Measurements from ENCODE around the gene CRTC1. TPM values are rescaled to one million over a fixed set of nuclear protein-coding genes. Genes with fewer than 3 reads are reported as not detected.
A peak's percentile ranks its signal among the peaks of the same experiment; 100 is the strongest.

The CRTC1 gene
- total and polyA plus RNA-seq, 9 of the 15 experiments (the other 6 are each of a cell fraction or from before 2014, with no cell fraction given), result 0.25 to 3.8 (median 1.2) TPM; not detected in 2

- TF ChIP-seq DMBX1 (CRISPR knock-in tag; IDR thresholded peaks at IDR 0.05; ENCODE audit: borderline replicate concordance), result no peak
- peak; percentile 95 for TF ChIP-seq POU5F1 (IDR thresholded peaks at IDR 0.05; ENCODE audit: borderline replicate concordance, low read depth, low read length, partially characterized antibody)
- TF ChIP-seq KLF6 (CRISPR knock-in tag; IDR thresholded peaks at IDR 0.05; ENCODE audit: borderline replicate concordance), result peak; percentile 56; the same call in 1 of the 2 replicates
- TF ChIP-seq MAX (CRISPR knock-in tag; IDR thresholded peaks at IDR 0.05), result peak; percentile 5
- TF ChIP-seq OTX1 (CRISPR knock-in tag; IDR thresholded peaks at IDR 0.05), result peak; percentile 80; the same call in 1 of the 2 replicates
- TF ChIP-seq UBTF (IDR thresholded peaks at IDR 0.05; ENCODE audit: borderline replicate concordance in 1 of 2, low read depth in 2 of 2, low read length in 2 of 2), result peak; percentile 97 to 100
- TF ChIP-seq ETV5 (CRISPR knock-in tag; IDR thresholded peaks at IDR 0.05; ENCODE audit: low read depth), result 0 out of 2 replicates have a peak, but pooled peaks have one; percentile 59
- no peak for TF ChIP-seq ZC3H8 (IDR thresholded peaks at IDR 0.05)
- peak; percentile 73 for TF ChIP-seq RBFOX2 (IDR thresholded peaks at IDR 0.05; ENCODE audit: low read depth, low read length)
- no peak for TF ChIP-seq HDAC6 (IDR thresholded peaks at IDR 0.05; ENCODE audit: low read depth, low read length)
- peak; percentile 99 for TF ChIP-seq ZNF740 (CRISPR knock-in tag; IDR thresholded peaks at IDR 0.05)
- peak in 1 of 2 experiments; percentile 95; a peak in 2 of 4 replicates for TF ChIP-seq ZNF740 (tag; IDR thresholded peaks at IDR 0.05)
- TF ChIP-seq TBP (optimal IDR thresholded peaks at IDR 0.05; ENCODE audit: low read depth, low read length), result peak; percentile 78
- 0 out of 2 replicates have a peak, but pooled peaks have one; percentile 7 for TF ChIP-seq ERF (CRISPR knock-in tag; IDR thresholded peaks at IDR 0.05)
- peak; percentile 50; the same call in 1 of the 2 replicates for TF ChIP-seq ZFX (CRISPR knock-in tag; IDR thresholded peaks at IDR 0.05)
- TF ChIP-seq CBX3 (IDR thresholded peaks at IDR 0.05; ENCODE audit: borderline replicate concordance in 1 of 2, low read length in 2 of 2), result peak in 1 of 2 experiments; percentile 29; a peak in 1 of 3 replicates
- TF ChIP-seq ZNF263 (CRISPR knock-in tag; IDR thresholded peaks at IDR 0.05; ENCODE audit: borderline replicate concordance), result peak; percentile 97
- TF ChIP-seq MAFF (IDR thresholded peaks at IDR 0.05; ENCODE audit: low read length), result no peak
- TF ChIP-seq ZNF316 (IDR thresholded peaks at IDR 0.05), result peak; percentile 18; the same call in 1 of the 2 replicates
- TF ChIP-seq GABPB1 (CRISPR knock-in tag; IDR thresholded peaks at IDR 0.05), result peak; percentile 40; the same call in 1 of the 2 replicates
- TF ChIP-seq MLX (CRISPR knock-in tag; conservative IDR thresholded peaks at IDR 0.05), result peak in 1 of 2 experiments; percentile 85; a peak in 1 of 4 replicates
Observed at GRCh38 chr19:18683109-18683957, at the start of gene CRTC1 (continued).

Data from K562 (cell line).